GM19240 (cell line): ENCODE measurements around the gene IGIP.

Experiments
- DNase-seq: peaks from one replicate; pipeline ENCODE4 v3.0.0; 2011; ENCODE audit warnings: low spot score; ENCODE audit not compliant: insufficient read length

IGIP gene

GRCh38 chr5:140125637-140126036 is at the start of gene IGIP:
Gene IGIP (plus strand): TSS chr5:140125937. CDS start chr5:140128477, 2,540 bp downstream.
- no peak for DNase-seq

GRCh38 chr5:140076142-140076541 is 49.6 kb upstream of the IGIP start:
- DNase-seq: no peak

DNA sequence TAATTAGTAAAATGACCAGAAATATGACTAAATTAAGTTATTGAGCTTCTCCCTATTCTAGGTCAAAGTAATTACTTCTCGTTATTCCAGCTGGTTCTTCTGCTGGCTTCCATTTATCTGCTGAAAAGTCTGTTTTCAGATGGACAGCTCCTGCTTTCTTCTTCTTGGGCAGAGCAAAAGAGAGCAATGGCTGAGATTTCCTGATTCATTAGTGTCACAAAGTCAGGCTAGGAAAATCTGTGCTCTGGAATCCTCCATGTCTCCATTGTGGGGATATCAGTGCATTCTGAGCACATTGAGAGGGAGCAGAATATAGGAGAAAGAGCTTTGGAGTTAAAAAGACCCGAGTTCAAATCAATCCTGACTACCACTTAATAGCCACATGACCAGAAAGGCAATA is 48.9 kb upstream of the IGIP start:
- no peak for DNase-seq

- no peak for DNase-seq
Observed at GRCh38 chr5:140083120-140083519, 42.6 kb upstream of the IGIP start.

DNA sequence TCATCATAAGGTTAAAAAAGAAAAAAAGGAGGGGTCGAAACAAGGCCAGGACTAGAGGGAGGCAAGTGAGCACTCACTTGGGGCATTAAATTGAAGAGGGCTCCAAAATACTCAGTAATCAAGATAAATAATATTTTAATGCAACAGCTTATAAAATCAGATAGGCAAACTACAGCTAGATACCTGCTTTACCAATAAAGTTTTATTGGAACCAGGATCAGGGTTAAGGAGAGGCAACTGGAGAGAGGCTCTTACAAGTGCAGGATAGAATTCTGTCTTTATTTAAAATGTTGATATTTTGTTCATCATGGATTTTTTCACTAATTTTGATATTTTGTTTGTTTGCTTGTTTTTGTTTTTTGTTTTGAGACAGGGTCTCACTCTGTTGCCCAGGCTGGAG is 42.1 kb upstream of the IGIP start:
- no peak for DNase-seq

- no peak for DNase-seq
Observed at GRCh38 chr5:140084541-140084940, 41.2 kb upstream of the IGIP start.

- DNase-seq: no peak
Observed at GRCh38 chr5:140090251-140090650, 35.5 kb upstream of the IGIP start.

DNA sequence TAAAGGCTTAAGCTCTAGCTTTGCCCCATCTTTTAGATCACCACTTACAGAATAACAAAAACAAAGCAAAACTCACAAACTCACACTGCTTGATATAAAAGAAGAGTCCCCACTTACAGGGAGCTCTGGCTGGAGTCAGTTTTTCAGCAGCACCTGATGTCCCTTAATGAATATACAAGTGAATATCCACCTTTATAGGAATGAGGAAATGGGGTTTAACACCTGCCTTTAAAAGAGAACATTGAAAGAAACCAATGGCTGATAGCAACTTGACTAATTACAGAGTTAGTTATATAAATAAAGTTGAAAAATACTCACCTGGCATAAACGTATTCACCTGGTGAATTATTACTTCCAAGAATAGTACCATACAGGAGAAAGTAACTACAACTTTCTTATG is 32.6 kb upstream of the IGIP start:
- no peak for DNase-seq

DNA sequence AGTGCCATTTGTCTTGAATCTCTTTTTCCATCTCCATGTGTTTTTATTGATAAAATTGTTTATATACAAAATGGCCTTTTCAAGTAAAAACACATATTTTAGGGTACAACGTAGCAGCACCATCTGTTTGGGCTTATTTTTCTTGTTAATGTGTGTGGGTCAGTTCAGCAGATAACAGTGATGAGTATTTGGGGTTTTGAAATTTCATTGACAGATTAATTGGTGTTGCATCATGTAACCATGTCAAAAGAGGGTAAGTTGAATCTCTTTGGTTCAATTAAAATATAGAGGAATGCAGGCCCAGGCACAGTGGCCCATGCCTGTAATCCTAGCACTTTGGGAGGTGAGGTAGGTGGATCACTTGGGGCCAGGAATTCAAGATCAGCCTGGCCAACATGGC is 31.9 kb upstream of the IGIP start:
- DNase-seq: no peak

DNA sequence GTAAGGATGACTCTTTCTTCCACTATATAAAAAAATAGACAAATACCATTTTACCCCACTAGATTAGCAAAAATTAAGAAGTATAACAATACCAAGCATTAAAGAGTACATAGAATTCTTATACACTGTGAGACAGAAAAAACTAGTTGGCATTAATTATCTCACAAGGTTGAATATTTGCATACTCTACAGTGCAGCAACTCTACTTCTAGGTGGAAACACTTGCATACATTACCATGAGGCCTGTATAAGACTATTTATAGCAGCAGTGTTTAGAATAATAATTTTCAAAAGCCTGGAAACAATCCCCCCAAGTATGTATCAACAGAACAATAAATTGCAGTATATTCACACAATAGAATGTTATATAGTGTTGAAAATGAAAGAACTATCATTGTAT is 30.8 kb upstream of the IGIP start:
- DNase-seq: no peak

DNA sequence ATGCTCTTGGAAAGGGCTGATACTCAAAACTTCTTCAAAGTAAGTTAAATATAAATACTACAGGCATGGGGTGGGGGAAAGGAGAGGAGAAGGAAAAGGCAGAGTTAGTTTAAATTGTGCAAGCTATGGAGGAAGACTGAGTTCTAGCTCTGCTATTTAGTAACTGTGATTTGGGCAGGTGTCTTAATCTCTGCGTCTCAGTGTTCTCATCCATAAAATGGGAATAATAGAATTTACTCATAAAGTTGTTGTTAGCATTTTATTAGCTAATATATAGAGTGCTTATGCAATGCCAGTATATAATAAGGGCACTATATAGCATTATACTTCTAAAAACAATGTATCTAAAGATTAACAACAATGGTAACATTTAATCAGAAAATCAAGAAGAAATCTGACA is 24.6 kb upstream of the IGIP start:
- no peak for DNase-seq

GRCh38 chr5:140103154-140103553 is 22.6 kb upstream of the IGIP start:
- DNase-seq: no peak

GRCh38 chr5:140104100-140104499 is 21.6 kb upstream of the IGIP start:
- DNase-seq: no peak

DNA sequence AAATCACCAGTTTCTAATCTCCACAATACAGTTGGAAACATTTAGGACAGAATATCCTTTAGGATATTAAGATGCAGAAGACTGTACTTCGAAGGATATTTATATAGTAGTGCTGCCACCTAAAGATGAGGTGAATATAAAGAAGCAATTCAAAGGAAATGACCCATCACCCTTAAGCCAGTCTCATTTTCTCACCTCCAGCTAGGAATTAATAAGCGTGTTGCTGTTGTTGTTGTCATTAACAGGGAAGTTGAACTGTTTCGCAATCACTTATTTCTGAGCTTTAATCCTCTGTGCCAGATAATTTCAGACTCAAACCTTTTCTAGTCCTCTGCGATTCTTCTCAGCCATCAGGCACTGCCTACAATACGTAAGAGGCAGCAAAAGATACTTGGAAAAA is 19.6 kb upstream of the IGIP start:
- DNase-seq: no peak

GRCh38 chr5:140106805-140107311 is 18.9 kb upstream of the IGIP start:
- DNase-seq: no peak

DNA sequence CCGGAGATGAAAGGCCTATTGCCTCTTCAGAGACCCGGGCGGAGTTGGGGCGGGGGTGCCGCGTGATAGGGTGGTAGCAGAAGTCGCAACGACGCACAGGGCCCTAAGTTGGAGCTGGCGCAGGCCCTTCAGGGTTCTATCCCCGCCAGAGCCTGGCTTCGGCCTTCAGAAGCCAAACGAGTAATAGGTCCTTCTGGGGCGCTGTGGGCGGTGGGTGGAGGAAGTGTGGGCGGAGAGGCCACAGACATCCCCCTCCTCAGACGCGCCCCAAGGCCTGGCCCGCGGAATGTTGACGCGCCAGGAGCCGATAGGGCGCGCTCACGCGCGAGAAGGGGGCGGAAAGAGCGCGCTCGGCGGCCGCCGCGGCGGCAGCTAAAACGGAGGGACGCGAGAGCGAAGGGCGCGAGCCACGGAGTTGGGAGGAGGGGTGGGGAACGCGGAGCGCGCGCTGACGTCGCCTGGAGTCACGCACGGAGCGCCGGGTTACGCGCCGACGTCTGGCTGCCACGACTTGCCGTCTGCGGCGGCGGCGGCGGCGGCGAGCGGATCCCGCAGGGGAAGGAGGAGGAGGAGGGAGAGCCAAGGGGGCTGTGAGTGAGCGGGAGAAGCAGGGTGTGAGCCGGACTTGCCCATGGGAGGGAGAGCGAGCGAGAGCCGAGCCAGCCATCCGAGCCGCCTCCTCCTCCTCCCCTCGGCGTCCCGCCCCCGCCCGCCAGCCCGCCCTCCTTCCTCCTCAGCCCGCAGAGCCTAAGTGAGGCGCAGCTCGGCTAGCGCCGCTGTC is 18.2 kb upstream of the IGIP start:
- DNase-seq: peak; percentile 76

DNA sequence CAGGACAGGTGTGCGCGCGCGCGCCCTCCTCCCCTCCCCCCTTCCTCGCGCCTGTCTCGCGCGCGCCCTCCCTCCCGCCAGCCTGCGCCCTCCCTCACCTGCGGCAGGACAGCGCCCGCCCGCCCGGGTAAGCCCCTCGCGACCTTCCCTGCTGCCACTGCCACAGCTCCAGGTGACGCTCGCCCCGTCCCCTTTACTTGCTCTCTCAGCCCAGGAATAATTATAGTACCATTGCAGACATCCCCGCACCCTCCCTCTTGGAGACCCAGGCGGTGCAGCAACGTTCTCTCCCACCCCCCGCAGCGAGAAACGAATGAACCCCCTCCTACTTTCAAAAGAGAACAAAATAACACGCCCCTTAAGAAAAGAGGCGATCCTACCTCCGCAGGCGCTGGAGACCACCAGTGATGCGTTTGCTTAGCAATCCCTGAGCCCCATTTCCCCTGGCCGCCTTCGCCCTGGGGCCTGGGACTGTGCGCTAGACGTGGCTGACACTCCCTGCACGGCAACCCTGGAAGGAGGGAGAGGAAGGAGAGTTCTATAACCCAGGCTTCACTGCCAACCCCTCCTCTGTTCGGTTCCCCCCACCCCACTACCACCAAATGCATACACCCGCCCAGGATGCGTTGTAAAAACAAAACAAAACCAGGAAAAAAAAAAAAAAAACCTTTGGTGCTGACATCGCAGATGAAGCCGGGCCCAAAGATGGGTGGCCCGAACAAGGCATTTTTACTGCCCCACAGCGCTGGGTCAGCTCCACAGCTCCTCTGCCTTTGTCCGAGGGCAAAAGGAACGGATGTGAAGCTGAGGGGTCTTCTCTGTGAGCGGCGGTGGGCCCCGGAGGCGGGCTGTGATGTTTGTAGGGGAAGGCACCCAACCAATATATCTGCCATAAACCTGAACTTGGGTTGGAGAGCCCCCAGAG is 17.4 kb upstream of the IGIP start:
- DNase-seq: no peak

GRCh38 chr5:140109018-140109758 is 16.5 kb upstream of the IGIP start:
- DNase-seq: no peak

- DNase-seq: no peak
Observed at GRCh38 chr5:140109759-140110645, 15.7 kb upstream of the IGIP start.

DNA sequence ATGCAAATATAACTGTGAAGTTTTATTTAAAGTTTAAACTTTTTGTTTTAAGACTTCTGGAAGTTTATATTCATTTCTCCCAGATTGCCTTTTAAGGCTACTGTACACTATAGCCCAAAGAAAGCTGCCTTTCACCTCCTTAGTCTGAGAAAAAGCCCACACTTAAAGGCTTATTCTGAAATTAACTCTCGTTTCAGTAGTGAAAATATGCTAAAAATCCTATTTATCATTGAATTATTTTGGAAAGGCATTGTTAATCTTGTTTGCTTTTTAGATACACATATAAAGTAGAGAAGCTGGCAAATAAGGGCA is 15.1 kb upstream of the IGIP start:
- no peak for DNase-seq
